HG03066 (cell line): ENCODE measurements around the gene FAM110A.

Experiments used
- ATAC-seq: cut with Tn5 transposase; IDR thresholded peaks from one replicate; pipeline ENCODE4 v1.9.1; 2021; ENCODE audit warnings: low read depth; ENCODE audit not compliant: unreplicated experiment

The FAM110A gene

DNA sequence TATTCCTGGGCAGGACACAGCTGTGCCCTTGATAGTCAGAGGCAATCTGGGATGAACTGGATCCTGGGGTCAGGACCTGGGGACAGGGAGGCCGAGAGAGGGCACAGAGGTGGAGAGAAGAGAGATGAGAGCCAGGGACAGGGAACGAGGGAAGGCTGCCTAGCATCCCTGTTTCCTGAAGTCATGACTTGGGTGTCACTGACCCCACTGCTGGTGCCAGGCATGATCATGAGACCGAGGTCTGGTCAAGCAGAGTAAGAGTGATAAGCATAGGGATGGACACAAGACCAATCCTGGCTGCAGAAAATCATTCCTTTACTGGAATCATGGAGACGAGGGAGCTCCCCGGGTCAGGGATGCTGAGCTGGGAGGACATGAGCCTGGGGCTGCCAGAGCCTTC lies 36.1 kb downstream of the FAM110A start:
- ATAC-seq = no peak

DNA sequence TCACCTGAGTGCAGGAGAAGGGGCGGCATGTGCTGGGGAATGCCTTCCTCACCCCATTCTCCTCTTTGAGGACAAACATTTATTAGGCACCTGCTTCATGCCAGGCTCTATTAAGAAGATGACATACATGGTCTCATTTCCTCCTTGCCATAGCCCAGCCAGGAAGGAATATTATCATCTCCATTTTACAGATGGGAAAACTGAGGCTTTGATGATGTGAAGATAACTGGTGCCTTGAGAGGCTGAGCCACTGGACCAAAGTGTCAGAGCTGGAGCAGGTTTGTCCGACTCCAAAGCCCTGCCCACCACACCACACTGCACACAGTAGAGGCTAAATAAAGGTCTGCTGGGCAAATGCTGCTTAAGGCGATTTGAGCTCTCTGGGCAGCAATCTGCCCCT lies 37.2 kb downstream of the FAM110A start:
- no peak for ATAC-seq

GRCh38 chr20:871436-871835 lies 37.9 kb downstream of the FAM110A start:
- ATAC-seq = no peak

GRCh38 chr20:871948-872347 lies 38.4 kb downstream of the FAM110A start:
- no peak for ATAC-seq

- ATAC-seq = no peak
Measured at GRCh38 chr20:872855-873520, 39.5 kb downstream of the FAM110A start.

DNA sequence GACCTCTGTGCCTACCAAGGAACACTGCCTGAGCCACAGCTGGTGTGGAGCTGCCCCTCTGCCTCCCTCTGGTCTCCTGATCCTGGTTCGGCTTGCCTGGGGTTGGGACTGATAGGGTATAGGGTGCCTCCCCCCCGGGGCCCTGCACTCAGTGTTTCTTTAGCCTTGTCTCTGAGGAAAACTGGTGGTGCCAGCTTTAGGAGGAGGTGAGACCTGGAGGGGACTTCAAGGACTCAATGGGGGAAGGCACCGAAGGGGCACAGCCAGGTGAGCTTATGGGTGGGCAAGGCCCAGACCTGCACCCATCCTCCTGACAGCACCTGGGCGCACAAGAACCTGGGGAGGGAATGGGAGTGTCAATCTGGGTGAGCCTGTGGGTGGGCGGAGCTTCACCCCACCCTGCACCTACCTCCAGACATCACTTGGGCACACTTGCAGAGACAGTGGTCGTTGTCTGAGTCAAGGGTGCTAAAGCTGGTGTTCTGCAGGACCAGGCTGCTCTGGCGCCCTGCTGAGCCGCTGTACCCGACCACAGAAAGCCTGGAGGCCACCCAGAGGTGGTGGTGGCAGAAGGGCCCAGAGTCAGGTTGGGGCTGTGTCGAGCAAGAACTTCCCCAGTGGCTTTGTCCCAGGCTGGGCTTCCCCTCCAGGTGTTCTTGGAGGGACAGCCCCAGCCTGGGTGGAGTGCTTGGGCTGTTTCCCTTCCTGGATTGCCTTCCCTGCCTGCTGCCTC lies 40.5 kb downstream of the FAM110A start:
- no peak for ATAC-seq

GRCh38 chr20:875115-875514 lies 41.6 kb downstream of the FAM110A start:
- ATAC-seq = no peak

- ATAC-seq = no peak
Measured at GRCh38 chr20:877814-878213, 44.3 kb downstream of the FAM110A start.

DNA sequence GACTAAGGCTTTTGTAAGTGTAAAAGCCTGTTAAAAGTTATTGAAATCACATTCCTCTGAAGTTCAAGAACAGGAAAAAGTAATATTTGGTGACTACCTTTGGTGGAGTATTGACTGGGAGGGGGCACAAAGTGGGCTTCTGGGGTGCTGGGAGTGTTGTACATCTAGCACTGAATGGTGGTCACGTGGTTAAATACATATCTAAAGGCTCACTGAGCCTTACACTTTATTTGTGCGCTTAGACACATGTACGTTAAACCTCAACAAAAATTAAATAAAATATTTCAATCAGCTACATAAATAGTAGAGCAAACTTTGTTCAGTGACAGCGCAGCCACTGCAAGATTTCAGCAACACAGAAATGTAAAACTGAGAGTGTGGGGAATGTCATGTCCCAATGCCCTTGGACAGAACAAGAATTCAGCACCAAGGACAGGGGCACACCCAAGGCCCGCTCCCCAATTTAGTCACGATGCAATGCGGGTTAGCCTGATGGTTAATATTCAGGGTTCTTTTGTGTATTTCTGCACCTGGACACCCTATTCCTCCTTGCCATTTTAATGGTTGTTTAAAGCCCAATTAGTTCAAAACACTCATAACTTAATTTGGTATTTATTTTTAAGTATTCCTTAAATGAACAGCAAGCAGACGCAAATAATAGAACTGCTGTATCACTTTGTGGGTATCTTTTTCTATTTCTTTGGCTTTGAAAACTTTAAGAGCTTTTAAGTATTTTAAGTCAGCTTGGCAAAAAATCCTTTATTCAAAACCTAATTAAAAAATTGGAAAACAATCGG lies 45.2 kb downstream of the FAM110A start:
- ATAC-seq = no peak

- no peak for ATAC-seq
Measured at GRCh38 chr20:879626-880025, 46.1 kb downstream of the FAM110A start.

DNA sequence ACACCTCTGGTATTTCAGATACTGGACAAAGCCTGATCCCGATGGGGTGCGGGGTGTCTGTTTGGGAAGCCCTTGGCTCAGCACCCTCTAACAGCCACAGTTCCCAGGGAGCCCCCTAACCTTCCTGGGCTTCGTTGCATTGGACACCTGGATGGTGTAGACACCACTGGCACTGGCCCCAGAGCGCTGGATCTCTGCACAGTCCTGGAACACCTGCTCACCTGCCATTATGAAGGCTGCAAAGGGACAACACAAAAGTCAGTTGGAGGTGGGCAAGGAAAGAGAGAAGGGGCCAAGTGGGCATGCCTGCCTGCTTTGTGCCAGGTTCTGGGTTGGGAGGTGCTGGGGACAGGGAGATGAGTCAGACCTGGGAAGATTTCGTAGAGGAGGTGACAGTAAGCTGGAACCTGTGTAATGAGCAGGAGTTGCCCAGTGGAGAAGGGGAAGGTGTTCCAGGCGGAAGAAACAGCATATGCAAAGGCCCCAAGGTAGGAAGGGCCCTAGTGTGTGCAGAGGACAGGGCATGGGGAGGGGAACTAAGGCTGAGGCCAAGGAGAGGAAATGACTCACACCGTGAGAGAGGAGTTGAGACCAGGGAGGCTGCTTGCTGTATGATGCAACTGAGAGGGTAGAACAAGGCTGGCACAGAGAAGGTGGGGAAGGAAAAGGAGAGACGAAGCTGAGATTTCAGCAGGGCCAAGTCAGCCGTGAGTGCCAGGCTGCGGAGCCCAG lies 47.7 kb downstream of the FAM110A start:
- no peak for ATAC-seq

DNA sequence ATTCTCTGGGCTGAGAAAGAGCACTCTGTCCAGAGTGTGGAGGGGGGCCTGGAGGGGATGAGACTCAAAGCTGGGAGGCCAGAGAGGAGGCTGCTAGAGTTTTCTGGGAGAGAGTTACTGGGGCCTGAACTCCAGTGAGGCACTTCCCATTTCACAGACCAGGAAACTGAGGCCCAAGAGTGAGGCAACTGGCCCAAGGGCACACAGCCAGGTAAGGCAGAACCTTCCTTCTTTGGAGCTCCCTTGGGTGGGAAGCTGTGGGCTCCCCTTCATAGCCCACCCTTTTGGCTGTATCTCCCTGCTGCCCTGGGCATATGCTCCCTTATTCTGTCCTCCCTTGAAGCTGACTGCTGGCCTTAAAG lies 48.2 kb downstream of the FAM110A start:
- no peak for ATAC-seq

GRCh38 chr20:884983-885952 lies 51.8 kb downstream of the FAM110A start:
- ATAC-seq = no peak

DNA sequence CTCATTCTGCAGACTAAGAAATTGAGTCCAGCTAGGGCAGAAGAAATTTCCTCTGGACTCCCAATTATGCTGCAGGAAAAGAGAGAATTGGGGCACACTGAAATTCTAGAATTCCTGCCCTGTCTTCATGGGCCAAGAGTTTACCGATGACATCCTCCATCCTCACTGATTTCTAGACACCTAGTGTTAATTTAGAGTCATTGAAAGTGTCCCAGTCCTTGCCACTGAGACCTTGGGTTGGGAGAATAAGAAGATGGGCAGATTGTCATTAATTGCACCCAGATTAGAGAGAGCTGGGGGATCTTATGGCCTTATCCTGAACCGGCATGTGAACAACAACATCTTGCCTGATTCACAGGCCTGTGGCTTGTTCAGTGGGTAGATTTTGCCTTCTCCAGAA lies 53.6 kb downstream of the FAM110A start:
- no peak for ATAC-seq

GRCh38 chr20:888057-888456 lies 54.5 kb downstream of the FAM110A start:
- no peak for ATAC-seq

DNA sequence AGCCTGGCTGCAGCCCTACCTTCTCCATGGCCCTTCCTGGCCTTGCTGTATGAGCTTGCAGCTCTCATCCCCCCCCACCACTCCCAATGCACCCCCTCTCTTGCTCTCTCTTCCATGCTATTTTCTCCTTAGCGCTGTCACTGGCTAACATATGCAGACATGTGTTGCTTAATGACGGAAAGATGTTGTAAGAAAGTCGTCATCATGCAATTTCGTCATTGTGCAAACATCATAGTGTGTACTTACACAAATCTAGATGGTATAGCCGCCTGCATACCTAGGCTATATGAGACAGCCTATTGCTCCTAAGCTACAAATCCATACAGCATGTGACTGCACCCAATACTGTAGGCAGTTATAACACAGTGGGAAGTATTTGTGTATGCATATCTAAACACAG lies 55.6 kb downstream of the FAM110A start:
- no peak for ATAC-seq

DNA sequence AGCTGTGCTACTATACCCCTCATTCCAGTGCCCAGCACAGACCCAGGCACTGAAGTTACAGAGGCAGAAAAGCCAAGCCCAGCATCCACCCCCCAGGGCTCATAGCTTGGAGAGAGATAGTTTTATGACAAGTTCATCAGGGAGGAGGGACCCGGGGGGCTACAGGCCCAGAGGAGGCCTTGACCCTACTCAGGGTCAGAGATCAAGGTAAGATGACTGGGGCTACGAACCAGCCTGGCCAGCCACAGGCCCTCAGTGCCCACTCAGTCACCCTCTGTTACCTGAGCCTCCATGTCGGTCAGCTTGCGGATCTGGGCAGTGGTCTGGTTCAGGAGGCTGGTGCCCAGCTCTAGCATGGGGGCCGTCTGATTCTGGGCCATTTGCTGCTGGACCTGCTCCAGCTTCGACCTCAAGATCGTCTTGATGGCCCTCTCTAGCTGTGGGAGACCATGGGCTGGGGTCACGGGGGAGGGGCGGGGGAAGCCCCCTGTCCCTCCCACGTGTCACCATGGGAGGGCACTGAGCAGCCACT lies 56.5 kb downstream of the FAM110A start:
- ATAC-seq = no peak

GRCh38 chr20:890666-891057 lies 57.1 kb downstream of the FAM110A start:
- no peak for ATAC-seq

GRCh38 chr20:891058-891705 lies 57.7 kb downstream of the FAM110A start:
- ATAC-seq = no peak
